Cardiac fibroblast (primary cell): Measurements from ENCODE around the gene P2RX5.

Experiments used
- DNase-seq, 2 donors: peaks; one replicate each; pipeline versions ENCODE4 v3.0.0 to v3.0.0-alpha.2; 2010; ENCODE audit warnings: low read depth in 2 of 2
- H3K4me3 ChIP-seq, 2 donors: replicated peaks in 1 of 2; 1 replicate in 1 of 2; 2 replicates in 1 of 2; pipeline ENCODE4 v1.5.1; 2011; ENCODE audit warnings: low read depth in 2 of 2, low read length in 2 of 2, mild to moderate bottlenecking in 2 of 2, moderate library complexity in 1 of 2
- CTCF ChIP-seq: IDR thresholded peaks from one replicate; pipeline ENCODE4 v1.5.1; 2011; ENCODE audit warnings: low read depth, mild to moderate bottlenecking, low read length, inconsistent platforms

The P2RX5 gene

GRCh38 chr17:3689262-3690093, 6.5 kb downstream of the P2RX5 start:
- H3K4me3 ChIP-seq = no peak overlapping the region
- no peak for DNase-seq
- no peak for TF ChIP-seq CTCF

- no peak for DNase-seq
- no peak for TF ChIP-seq CTCF
- no peak overlapping the region for H3K4me3 ChIP-seq
These were observed 7.1 kb downstream of the P2RX5 start for GRCh38 chr17:3688852-3689261.

- no peak for DNase-seq
- no peak for TF ChIP-seq CTCF
- H3K4me3 ChIP-seq = no peak overlapping the region
These were observed 7.9 kb downstream of the P2RX5 start for GRCh38 chr17:3688027-3688553.

GRCh38 chr17:3685174-3685573, 10.8 kb downstream of the P2RX5 start:
- DNase-seq = no peak
- H3K4me3 ChIP-seq = no peak overlapping the region
- TF ChIP-seq CTCF = no peak

GRCh38 chr17:3683054-3683511, 12.9 kb downstream of the P2RX5 start:
- DNase-seq = peak in 1 of 2 donors; percentile 42

GRCh38 chr17:3682033-3682432, 13.9 kb downstream of the P2RX5 start:
- TF ChIP-seq CTCF = no peak
- DNase-seq = no peak
- no peak overlapping the region for H3K4me3 ChIP-seq

More at GRCh38 chr17:3683054-3683511, 12.9 kb downstream of the P2RX5 start:
- no peak overlapping the region for H3K4me3 ChIP-seq
- peak; percentile 99 for TF ChIP-seq CTCF

- no peak overlapping the region for H3K4me3 ChIP-seq
- DNase-seq = no peak
- no peak for TF ChIP-seq CTCF
These were observed 14.4 kb downstream of the P2RX5 start for GRCh38 chr17:3681565-3681964.
